ENCODE measurements around the gene RANBP10. TPM values are rescaled to one million over a fixed set of nuclear protein-coding genes. Genes with fewer than 3 reads are reported as not detected.
A peak's percentile ranks its signal among the peaks of the same experiment; 100 is the strongest.

The RANBP10 gene
- total RNA-seq, 6 experiments from 2014 or later, result 15.1 to 38.4 (median 22.7) TPM

DNA sequence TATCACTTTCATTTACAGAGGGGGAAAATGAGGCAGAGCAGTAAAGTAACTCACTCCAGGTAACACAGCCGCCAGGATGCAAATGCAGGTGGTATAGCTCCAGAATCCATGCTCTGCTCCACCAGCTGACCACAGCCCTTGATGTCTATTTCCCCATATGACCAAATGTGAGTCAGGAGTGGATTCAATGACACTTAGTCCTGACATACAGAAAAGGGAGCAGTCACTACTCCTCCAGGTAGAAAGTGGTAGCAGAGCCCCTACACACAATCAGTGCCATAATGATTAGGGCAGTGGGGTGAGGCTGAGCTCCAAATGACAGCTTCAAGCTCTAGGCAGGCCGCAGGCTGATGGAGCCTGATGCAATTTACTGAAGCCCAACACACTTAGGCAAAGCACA, 44.0 kb downstream of the RANBP10 start:
- H3K27ac ChIP-seq, result peak overlapping the region in 1 of 3 donors; percentile 3
- H3K9me3 ChIP-seq, result no peaks in the 10 kb centered on the region
- intact Hi-C loops (cut with DNase I), result no loop called here

GRCh38 chr16:67761924-67762323, 44.4 kb downstream of the RANBP10 start:
- TF ChIP-seq, protein P1, sequence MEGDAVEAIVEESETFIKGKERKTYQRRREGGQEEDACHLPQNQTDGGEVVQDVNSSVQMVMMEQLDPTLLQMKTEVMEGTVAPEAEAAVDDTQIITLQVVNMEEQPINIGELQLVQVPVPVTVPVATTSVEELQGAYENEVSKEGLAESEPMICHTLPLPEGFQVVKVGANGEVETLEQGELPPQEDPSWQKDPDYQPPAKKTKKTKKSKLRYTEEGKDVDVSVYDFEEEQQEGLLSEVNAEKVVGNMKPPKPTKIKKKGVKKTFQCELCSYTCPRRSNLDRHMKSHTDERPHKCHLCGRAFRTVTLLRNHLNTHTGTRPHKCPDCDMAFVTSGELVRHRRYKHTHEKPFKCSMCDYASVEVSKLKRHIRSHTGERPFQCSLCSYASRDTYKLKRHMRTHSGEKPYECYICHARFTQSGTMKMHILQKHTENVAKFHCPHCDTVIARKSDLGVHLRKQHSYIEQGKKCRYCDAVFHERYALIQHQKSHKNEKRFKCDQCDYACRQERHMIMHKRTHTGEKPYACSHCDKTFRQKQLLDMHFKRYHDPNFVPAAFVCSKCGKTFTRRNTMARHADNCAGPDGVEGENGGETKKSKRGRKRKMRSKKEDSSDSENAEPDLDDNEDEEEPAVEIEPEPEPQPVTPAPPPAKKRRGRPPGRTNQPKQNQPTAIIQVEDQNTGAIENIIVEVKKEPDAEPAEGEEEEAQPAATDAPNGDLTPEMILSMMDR (IDR thresholded peaks at IDR 0.05), result no peak
- no peak for TF ChIP-seq POLR2A (IDR thresholded peaks at IDR 0.05)
- no peak for DNase-seq
- intact Hi-C loops (cut with DNase I), result no loop called here
- peak overlapping the region in 1 of 3 donors; percentile 57 for H3K27ac ChIP-seq
- H3K27me3 ChIP-seq, result no peaks in the 10 kb centered on the region
- ATAC-seq, result no peak
- no peak overlapping the region for H3K4me3 ChIP-seq
- H3K9me3 ChIP-seq, result no peaks in the 10 kb centered on the region
- H3K4me1 ChIP-seq, result peaks cover 0 to 34% (median 14%) of the 10 kb centered on the region in 4 donors
- WGBS (ENCODE audit: insufficient coverage, low coverage, low lambda C conversion rate, missing lambda C conversion rate), result no CpG with 5 or more reads among the region's 1 CpG
- H3K36me3 ChIP-seq, result peaks cover 0 to 6% (median 0%) of the 10 kb centered on the region in 4 donors

More for the DNA sequence above, 44.0 kb downstream of the RANBP10 start:
- Histone ChIP-seq H3K36me3 (peaks cover 0 to 6% (median 0%) of the 10 kb centered on the region in 4 donors), H3K4me1 (peaks cover 0 to 34% (median 14%) of the 10 kb centered on the region in 4 donors), H3K4me3 (no peak overlapping the region), H3K27me3 (no peaks in the 10 kb centered on the region)
- TF ChIP-seq, protein P1 (IDR thresholded peaks at IDR 0.05), result no peak
- no peak for TF ChIP-seq POLR2A (IDR thresholded peaks at IDR 0.05)
- no peak for DNase-seq
- ATAC-seq, result no peak
- WGBS (ENCODE audit: insufficient coverage, low coverage, low lambda C conversion rate, missing lambda C conversion rate), result no CpG with 5 or more reads among the region's 2 CpGs

- peak in 1 of 4 donors; percentile 8 for ATAC-seq
- peaks cover 0 to 6% (median 0%) of the 10 kb centered on the region in 4 donors for H3K36me3 ChIP-seq
- H3K27ac ChIP-seq, result peak overlapping the region in 2 of 3 donors; percentile 49 to 57
- WGBS (ENCODE audit: insufficient coverage, low coverage, low lambda C conversion rate, missing lambda C conversion rate), result 83% methylated on average over 4 of the region's 4 CpGs
- no peaks in the 10 kb centered on the region for H3K9me3 ChIP-seq
- H3K4me1 ChIP-seq, result peaks cover 0 to 34% (median 14%) of the 10 kb centered on the region in 4 donors
- H3K4me3 ChIP-seq, result no peak overlapping the region
- H3K27me3 ChIP-seq, result no peaks in the 10 kb centered on the region
- intact Hi-C loops (cut with DNase I), result no loop called here
- TF ChIP-seq POLR2A (IDR thresholded peaks at IDR 0.05), result no peak
- TF ChIP-seq, protein P1 (IDR thresholded peaks at IDR 0.05), result no peak
- no peak for DNase-seq
Observed at GRCh38 chr16:67760956-67761230, 45.5 kb downstream of the RANBP10 start.

DNA sequence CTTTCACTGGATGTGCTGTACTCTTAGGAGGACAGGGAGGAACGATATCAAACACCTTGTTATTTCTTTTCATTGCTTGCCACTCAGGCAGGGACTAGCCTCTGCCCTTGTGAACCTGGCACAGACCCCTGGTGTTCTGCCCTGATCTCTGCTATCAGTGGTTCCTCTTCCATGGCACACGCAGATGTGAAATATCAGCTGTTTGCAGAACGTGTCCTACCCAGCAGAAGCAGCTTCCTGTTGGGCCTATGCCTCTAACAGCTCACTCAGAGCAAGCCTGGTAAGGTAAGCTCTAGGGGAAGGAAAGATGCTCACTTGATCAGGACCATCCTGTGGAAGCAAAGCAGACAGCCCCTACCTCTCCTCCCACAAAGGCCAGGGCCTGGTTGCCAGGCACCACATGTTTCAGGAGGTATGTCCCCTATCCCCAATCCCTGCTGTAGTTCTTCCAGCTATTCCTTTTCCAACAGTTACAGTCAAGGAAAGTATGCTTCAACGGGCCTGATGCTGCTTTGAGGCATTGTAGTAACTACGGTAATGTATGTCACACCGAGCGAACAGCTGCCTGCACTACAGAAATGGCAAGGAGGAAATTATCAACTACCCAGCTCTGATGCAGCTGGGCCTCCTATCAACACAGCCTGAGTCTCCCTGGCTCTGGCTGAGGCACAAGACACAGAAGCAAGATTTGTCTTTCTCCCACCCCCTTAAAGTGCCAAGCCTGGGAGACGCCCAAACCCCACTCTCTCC, 46.0 kb downstream of the RANBP10 start:
- Histone ChIP-seq H3K4me1 (peaks cover 0 to 34% (median 14%) of the 10 kb centered on the region in 4 donors), H3K36me3 (peaks cover 0 to 6% (median 0%) of the 10 kb centered on the region in 4 donors), H3K27ac (peak overlapping the region in 2 of 3 donors; percentile 49 to 57), H3K9me3 (no peaks in the 10 kb centered on the region), H3K27me3 (no peaks in the 10 kb centered on the region), H3K4me3 (no peak overlapping the region)
- 54% methylated on average over 4 of the region's 8 CpGs for WGBS (ENCODE audit: insufficient coverage, low coverage, low lambda C conversion rate, missing lambda C conversion rate)
- intact Hi-C loops (cut with DNase I), result no loop called here
- TF ChIP-seq, protein P1 (IDR thresholded peaks at IDR 0.05), result no peak
- TF ChIP-seq POLR2A (IDR thresholded peaks at IDR 0.05), result no peak
- ATAC-seq (peak; percentile 88 to 91 (median 89)), DNase-seq (peak; percentile 61 to 91 (median 78))

Data from right lobe of liver (tissue), 6 donors.